NCI-H2107 treated with DMSO at 0.1 percent for 48 hours (cell line): ENCODE data around the gene HEMK1.

Experiments
- DNase-seq: peaks from one replicate; lab custom pipeline; 2025; ENCODE audit not compliant: unreplicated experiment; lab: John Stamatoyannopoulos, UW

HEMK1 gene

DNA sequence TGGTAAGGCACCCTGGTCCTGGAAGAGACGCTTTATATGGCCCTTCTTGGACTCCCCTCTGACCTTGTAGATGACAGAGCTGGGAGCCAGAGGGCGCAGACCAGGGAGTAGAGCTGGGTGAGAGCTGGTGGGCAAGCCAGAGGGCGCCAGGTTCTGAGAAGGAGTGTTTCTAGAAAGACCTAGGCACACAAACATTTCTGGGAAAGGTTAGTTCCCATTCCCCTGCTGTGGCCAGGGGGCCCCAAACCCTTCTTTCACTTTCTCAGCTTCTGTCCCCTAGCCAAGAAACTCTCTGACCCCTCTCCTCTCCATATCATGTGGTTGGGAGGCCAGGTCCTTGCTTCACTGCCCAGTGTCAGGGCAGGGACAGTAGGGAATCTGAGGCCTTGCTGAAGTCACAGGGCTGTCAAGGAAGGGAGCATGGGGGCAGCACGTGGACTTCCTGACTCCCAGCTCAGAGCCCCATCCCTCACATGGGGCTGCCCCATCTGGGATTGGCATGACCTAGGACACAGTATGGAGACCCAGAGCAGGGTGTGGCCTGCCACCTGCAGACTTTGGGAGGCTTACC lies 3.6 kb downstream of the HEMK1 start:
- no peak for DNase-seq

DNA sequence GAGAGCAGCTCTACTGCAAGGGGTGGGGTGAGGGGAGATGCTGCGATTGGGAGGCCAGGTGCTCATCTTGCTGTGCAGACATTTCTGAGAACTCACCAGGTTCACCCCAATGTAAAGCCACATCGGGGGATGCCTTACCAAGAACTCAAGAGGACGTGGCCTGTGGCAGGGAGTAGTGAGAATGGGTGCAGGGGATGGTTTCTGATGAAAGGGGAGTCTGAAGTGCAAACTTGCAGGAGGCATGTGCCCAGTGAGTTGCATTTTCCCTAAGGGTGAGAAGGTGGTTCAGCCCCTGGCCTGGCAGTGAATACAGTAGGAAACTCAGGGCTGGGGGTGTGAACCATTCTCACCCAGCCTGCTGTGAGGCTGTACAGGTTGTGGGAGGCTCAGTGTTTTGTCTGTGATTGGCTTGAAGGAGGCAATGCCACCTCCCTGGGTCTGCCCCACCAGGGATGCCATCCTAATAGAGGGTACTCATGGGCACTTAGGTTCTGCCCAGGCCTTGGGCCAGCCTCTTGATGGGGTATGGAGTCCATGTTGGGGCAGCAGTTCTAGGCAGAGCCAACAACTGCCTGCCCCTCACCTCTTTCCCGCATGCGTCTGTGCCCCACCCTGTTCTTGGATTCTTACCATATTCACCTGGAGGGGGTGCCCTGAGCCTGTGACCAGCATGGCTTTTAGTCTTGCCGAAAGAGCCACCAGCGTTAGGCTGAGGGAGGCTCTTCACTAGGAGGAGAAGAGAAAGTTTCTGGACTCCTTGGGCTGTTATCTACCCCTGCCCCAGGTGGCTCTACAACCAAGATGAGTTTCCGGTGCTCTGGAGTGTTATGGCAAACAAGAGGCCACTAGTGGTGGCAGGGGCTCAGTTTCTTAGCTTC lies 4.5 kb downstream of the HEMK1 start:
- DNase-seq: no peak

DNA sequence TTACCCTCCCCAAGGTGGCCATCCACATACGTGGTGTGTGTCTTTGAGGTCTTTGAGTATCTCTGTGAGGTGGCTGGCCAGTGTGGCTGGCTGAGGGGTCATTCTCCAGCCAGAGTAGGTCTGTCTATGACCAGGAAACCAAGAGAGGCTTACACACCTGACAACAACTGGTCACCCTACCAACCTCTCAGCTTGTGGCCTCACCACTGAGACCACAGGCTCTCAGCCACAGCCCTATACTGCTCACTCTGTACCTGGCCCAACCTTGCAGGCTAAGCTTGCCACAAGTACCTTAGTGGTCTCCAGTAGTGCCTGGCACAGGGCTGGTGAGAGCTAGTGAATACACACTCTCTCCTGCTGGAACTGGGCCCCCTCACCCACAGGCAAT lies 5.1 kb downstream of the HEMK1 start:
- no peak for DNase-seq

DNA sequence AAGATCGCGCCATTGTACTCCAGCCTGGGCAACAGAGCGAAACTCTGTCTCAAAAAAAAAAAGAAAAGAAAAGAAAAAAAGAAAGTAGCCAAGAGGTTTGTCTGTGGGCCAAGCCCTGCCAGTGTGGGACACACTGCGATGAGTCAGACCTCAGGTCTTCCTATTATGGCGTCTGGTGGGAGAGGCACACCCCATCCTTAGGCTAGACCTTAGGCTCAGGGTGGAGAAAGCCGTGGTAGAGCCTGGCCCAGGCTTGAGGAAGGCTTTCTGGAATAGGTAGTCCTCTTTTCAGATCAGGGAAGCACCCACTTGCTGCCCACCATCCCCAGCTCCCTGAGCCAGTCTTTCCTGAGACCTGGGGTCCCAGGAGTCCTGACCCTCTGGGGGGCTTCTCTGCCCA lies 6.0 kb downstream of the HEMK1 start:
- no peak for DNase-seq

DNA sequence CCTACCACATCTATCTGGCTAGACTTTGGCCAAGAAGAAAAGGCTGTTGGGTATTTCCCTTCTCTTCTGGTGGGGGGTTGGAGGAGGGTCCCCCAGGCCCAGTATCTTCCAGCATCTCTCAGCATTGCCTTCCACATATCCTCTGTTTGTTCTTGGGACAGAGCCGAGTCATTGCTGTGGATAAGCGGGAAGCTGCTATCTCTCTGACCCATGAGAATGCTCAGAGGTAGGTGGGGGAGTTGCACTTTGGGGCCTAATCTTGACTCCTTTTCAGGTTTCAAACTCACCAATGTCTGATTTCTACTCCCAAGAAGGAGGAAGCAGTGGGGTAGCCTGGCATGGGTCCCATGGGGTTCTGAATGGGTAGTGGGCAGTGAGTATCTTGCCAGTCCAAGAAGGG lies 8.0 kb downstream of the HEMK1 start:
- no peak for DNase-seq

DNA sequence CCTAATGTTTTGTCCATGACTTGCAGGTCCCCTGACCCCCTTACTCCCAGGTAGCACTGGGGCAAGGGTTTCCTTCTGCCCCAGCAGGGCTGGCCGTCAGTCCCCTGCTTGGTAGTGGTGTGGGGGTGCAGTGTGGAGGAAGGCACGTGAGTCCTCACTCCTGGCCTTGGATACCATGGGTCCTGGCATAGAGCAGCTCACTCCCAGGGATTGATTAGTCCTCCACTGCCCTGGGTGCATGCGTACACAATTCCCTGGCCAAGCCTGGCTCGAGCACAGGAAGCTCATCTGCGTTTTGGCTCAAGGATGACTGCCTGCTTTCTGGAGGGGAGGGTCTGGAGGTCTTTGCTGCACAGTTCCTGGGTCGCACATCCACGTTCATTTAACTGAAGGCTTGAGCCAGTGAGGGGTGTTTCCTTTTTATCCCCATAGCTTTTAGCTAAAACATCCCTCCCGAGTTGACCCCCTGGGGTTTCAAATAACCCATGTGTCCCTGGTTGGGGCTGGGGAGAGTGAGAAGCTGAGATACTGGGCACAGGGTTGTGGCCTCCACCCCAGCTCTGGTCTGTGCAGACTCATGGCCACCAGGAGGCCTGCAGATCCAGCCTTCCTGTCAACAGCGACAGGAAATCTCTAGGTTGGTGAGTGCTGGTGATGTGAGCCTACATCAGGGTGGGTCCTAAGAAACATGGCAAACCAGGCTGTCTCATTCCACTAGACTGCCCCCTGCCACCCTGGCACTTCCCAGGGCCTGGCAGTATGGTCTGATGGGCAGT lies 11.5 kb downstream of the HEMK1 start:
- no peak for DNase-seq

DNA sequence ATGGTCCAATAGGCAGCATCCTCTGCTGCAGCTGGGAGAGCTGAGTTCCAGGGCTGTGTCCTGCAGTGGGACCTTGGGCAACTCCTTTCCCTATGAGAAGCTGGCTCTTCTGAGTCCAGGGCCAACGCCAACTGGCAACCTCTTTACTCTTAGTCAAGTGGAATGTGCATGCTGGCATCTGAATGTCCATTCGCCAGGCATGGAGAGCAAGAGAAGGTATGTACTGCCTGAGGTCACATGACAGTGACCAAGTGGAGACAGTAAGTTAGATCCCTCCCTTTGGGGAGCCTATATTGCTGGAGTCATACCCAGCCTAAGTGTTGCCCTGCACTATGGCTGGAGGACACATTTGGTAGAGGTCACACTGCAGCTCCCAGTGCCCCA lies 12.1 kb downstream of the HEMK1 start:
- DNase-seq: no peak

DNA sequence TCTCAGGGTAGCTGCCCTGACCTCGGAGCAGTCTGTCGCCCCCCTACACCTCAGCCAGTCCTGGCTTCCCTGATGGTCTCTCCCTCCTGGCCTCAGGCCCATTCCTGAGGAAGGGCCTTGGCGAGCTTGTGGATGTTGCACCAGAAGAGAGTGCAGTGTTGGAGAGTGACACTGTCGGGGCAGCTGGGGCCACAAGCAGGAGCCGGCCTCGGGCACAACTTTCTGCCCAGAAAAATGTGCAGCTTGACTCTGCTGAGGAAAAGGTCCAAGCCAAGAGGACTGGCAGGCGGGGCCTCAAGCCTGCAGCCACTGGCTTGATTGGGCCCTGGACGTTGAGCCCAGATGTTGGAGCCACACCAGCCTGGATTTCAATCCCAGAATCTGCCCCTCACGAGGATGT lies 12.8 kb downstream of the HEMK1 start:
- DNase-seq: no peak

DNA sequence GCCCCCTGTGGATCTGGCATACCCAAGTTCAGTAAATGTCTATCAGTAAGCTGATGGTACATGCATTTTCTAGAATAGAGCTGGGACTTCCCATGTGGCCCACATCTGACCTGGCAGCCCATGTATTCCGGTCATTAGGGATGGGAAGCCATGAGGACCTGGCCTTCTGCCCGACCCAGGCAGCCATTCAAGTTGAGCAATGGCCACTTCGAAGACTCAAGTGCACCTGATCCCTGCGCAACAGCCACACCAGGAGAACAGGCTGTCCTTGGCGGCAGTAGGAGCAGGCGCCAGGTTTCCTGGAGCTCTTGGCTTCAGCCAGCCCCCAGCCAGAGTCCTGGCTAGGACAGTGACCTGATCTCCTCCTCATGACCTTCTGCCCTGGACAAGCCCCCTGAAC lies 14.6 kb downstream of the HEMK1 start:
- no peak for DNase-seq

DNA sequence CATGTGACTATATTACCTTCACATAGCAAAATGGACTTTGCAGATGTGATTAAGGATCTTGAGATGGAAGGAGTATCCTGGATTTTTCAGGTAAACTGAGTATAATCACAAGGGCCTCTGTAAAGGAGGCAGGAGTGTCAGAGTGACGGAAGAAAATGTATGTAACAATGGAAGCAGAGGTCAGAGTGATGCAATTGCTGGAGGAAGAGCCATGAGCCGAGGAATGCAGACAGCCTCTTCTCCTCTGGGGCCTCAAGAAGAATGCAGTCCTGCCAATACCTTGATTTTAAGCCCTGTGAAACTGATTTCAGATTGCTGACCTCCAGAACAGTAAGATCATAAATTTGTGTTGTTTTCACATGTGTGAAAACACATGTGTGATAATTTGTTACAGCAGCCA lies 15.1 kb downstream of the HEMK1 start:
- no peak for DNase-seq

DNA sequence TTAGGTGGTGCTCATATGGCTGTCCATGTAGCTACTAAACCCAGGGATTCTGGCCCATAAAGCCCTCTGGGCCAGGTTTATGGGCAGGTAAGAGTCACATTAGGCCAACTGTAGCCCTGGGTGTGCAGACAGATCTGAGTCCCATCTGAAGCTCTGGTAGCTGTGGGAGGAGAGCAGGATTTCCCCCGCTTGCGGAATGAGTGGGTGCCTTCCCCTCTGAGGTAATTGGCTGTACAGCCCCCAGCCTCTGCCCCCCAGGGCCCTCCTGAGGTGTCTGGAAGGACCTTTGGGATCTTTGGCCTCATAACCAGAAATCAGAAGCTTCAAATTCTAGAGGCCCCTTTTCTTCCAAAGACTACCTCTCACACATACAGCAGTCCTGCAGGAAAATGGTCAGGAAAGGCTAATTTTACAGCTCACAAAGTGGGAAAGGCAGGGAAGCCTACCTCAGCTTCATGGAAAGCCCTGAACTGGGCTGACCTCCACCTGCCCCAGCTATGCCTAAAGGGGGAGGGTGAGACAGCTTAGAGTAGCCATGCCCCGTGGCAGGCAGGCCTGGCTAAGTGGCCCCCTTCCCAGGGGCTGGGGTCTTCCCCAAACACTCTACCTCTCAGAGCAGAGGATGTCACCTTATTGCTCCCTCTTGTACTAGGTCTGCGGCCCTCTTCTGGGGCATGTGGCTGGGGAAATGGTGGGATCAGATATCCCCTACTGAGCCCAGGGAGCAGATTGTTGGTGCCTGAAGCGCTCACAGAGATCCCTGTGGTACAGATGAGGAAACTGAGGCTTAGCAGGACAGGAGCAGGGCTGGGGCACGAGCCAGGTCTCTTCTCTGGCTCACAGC lies 16.8 kb downstream of the HEMK1 start:
- DNase-seq: no peak

DNA sequence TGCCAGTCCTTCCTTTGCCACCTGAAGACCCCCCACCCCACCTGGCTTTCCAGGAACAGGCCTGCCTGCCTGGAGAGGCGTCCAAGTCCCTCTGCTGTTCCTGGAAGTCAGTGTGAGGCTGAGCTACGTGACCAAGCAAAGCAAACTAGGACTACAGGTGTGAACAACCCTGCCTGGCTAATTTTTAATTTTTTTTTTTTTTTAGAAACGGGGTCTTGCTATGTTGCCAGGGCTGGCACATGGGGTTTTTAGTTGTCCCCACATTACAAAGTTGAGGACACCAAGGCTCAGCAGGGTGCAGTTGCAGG lies 17.4 kb downstream of the HEMK1 start:
- no peak for DNase-seq

DNA sequence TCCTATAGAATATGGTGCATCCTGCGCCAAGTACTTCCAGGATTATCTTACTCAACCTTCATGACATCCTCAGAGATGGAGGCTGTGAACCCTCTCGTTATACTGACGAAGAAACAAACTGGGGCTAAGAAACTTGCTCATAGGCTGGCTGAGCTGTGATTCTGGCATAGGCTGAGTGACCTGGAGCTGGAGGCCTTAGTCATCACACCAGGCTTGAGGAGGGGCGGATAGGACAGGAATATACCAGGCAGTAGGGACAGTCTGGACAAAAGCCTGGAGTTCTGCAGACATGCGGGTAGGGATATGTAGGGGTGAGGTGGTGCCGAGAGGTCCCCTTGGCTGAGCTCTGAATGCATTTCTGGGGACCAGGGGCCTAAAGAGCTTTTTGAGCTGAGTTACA lies 18.1 kb downstream of the HEMK1 start:
- DNase-seq: no peak

DNA sequence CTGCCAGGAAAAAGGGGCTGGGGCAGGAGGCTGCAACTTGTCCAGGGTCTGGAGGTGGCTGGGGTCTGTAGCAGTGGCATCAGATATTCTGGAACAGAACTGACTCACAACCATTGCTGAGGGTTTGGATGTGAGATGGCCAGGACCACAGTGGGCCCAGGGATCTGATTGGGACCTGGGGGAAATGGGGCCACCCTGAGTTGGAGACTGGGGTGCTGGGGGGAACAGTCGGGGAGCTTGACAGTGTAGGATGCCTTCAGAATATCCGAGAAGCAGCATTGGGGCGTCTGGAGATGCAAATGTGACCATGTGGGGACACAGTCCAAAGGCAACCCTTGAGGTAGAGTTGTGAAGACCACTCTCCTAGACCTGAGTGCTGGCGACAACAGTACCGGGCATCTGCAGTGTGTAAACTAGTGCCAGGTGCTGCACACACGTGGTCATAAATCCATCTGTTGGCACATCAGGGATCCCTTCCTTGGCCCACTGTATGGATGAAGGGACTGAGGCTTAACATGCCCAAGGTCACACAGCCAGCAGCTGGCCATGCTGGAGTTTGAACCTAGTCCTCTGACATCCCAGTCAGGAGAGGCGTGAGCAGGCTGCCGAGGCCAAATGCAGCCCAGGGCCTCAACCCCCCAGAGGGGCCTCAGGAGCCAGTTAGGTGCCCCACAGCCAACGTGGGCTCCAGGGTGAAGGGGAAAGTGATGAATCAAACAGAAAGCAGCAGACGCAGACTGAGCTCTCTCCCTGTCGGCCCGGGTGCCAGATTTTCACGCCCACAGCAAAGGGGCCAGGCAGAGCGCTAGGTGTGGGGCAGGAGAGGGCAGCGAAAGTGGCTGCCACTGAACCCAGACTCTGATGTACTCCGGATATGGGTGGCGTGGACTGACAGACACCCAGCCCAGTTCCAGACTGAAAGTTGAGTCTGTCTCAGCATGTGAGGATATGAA lies 18.8 kb downstream of the HEMK1 start:
- DNase-seq: no peak

DNA sequence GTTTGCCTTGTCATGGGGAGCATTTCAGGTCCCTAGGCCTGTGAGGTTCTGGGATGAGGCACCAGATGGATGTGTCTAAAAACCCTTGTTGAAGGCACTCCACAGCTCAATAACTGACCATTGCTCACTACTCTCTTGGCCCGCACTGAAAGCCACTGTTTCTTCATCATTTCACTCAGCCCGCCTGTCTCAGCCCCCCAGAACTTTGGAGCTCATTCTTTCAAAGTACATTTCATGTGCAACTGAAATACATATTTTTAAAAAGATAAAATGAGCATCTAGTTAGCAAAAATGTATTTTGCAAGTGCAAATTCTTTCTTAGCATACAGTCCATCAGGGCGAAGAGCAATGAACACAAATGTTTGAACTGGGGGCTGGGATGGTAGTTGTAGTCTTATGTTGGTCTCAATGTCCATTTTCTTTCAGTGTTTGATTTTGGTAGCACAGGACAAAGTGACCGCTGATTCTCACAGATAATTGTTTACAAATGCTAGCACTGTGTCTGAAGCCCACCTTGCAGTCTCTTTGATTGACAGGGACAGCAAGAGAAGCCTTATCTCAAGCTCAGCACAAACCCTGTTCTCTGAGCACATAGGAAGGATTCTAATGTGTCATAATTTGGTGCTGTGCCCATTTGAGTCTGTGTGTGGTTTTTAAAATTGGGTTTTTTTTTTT lies 19.6 kb downstream of the HEMK1 start:
- no peak for DNase-seq

DNA sequence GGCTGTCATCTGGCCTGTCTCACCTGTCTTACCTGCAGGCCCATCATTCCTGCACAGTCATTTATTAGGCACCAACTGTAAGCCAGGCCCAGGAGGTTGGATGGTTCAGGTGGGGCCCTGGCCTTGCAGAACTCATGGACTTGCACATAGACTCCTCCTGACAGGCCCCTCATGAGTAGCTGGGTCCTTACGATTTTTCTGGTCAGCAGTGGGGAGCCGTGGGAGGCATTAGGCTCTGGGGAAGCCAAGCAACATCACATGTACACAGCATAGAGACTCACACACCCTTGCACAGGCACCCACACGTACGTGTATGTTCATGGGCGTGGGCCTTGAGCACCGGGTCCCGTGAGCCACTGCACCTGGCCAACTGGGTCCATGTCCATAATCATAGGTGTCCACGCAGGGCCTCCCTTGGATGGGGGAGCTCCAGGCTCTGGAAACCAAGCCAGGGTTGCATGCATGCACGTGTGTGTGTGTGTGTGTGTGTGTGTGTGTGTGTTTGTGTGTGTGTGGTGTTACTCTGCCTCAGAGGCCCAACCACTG lies 21.9 kb downstream of the HEMK1 start:
- DNase-seq: no peak

DNA sequence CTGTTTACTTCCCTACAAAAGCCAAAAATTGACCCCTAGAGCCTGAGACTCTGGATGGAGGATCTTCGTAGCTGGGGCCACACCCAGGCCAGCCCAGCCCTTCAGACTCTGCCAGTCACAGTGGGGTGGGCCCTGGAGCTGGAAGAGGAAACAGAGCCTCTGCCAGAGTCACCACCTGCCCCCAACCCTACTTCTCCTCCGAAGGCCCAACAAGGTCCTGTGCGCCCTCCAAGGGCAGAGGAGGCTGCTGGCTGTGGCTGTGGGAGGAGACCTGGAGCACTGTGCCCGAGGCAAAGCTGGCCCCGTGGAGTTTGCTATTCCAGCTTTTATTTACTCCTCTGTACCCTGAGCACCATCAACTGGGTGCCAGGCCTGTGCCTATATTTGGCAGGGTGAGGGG lies 23.2 kb downstream of the HEMK1 start:
- no peak for DNase-seq

DNA sequence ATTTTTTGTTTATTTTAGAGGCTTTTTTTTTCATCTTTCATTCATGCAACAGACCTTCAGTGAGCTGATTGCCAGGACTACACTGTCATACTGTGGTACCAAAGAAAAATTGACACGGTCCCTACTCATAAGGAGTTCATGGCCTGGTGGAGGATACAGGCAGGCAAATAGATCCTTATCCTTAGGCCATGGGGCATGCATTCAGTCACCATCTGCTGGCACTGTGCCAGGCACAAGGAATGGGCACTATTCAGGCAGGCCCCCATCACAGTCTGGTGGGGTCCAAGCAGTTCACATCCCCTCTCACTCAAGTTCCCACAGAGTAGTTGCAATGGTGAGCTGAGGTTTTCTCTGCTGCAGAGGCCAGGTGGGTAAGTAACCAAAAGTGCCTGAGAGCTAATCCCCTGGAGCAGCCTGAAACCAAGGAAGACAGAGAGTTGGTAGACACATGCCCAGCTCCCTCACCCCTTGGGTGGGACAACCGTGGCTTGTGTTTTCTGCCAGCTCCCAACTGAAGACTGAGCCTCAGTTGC lies 25.0 kb downstream of the HEMK1 start:
- no peak for DNase-seq

DNA sequence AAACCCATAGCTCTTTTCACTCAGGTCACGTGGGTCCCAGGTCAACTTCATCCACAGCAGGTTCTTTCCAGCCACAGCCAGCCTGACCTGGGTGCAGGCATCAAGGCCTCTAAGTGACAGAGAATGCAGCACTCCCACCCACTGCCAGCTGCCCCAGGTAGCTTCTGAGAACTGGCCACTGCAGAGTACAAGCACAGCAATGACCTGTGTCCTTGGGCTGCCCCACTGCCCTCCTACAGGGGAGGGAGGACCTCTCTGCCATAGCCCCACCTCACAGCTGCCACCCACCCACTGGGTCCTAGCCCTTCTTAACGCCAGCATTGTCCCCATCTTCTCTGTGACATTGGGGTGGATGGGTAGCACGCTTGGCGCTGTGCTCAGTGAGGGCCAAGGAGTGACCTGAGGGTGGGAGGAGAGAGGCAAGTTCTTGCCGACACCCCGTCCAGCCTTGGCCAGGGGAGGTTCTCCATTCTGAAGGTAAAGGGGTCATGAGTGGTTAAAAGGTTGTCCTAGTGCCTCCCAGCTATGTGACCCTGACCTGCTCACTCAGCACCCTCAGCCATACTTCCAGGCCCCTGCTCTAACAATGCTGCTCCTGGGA lies 29.9 kb downstream of the HEMK1 start:
- DNase-seq: no peak
